Spleen (tissue), 7 donors: ENCODE data around the gene GDPD5.

Source experiments
- CTCF ChIP-seq, 11 experiments: fragments of 200-600 bp in 7 of 11; fragments of 450-650 bp in 4 of 11; sonication (generic) in 4 of 11; IDR thresholded peaks in 8 of 11; conservative IDR thresholded peaks in 3 of 11; 1 replicate in 7 of 11; 2 replicates in 4 of 11; pipeline versions ENCODE4 v1.4.0 to v1.8.0; 2016 to 2021; ENCODE audit warnings: antibody characterized with exemption in 11 of 11, inconsistent platforms in 4 of 11, mild to moderate bottlenecking in 1 of 11
- POLR2AphosphoS5 ChIP-seq, 3 donors: sonication (generic); formaldehyde crosslinking; IDR thresholded peaks; one replicate each; pipeline ENCODE4 v1.5.1; 2017; ENCODE audit warnings: antibody characterized with exemption in 3 of 3
- donor health status: DM: no; HTN: no; CAD: no; lungs with moderate emphysema.
- donor health status: DM: no; HTN: no; CAD: no.
- donor health status: DM: no; HTN: no; CAD: no.

- TF ChIP-seq CTCF (IDR thresholded peaks at IDR 0.05 in 8 of 11, conservative IDR thresholded peaks at IDR 0.05 in 3 of 11), result no peak
- no peak for TF ChIP-seq POLR2AphosphoS5 (IDR thresholded peaks at IDR 0.05)
Observed at GRCh38 chr11:75504501-75504900, 21.2 kb downstream of the GDPD5 start.
